Inferior parietal cortex (tissue), 1 donor: ENCODE measurements around the gene ERVV-1.
"Not testable (repeated sequence)": the region's sequence is repeated elsewhere in the genome, so short reads cannot be mapped to it uniquely, and the experiment has no call there.

ENCODE experiments used
- DNase-seq: peaks from one replicate; pipeline ENCODE4 v3.0.0-alpha.2; 2016; ENCODE audit errors: extremely low spot score

Gene ERVV-1

DNA sequence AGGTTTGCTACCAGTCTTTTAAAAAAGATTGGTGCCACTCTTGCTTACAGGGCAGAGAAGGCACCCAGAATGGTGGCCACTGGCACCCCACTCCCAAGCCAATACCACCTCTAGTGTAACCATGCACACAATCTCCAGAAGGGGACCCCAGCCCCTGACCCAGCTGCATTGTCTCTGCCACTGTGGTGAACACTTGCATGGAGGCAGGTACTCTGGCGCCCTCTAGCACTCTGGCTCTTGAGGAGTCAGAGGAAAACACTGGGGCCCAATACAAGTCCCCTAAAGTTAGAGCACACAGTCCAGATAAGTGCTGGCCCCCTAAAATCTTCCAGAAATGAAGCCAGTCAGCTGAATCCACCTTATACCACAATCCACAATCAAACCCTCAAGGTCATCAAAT lies 6.0 kb downstream of the ERVV-1 start:
- no peak for DNase-seq

DNA sequence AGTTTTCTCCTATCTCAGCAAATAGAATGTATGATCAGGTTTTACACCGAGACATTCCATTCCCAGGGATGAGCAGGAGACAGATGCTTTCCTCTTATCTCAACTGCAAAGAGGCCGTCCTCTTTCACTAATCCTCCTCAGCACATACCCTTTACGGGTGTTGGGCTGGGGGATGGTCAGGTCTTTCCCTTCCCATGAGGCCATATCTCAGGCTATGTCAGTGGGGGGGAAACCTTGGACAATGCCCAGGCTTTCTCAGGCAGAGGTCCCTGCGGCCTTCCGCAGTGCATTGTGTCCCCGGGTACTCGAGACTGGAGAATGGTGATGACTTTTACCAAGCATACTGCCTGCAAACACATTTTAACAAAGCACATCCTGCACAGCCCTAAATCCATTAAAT lies 14.6 kb downstream of the ERVV-1 start:
- DNase-seq, result not testable (repeated sequence)

DNA sequence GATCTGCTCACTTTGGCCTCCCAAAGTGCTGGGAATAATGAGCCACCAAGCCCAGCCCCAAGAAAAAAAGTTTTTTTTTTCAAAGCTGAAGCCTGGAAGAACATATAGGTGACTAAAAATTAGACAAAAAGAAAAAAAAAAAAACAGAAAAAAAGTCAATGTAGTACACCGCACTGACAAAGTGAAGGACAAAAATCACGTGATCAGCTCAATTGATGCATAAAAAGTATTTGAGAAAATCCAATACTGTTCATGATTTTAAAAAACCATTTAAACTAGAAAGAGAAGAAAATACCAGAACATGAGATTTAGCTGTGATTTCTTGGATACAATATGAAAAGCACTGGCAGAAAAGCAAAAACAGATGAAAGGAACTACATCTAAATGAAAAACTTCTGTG lies 20.3 kb downstream of the ERVV-1 start:
- no peak for DNase-seq

DNA sequence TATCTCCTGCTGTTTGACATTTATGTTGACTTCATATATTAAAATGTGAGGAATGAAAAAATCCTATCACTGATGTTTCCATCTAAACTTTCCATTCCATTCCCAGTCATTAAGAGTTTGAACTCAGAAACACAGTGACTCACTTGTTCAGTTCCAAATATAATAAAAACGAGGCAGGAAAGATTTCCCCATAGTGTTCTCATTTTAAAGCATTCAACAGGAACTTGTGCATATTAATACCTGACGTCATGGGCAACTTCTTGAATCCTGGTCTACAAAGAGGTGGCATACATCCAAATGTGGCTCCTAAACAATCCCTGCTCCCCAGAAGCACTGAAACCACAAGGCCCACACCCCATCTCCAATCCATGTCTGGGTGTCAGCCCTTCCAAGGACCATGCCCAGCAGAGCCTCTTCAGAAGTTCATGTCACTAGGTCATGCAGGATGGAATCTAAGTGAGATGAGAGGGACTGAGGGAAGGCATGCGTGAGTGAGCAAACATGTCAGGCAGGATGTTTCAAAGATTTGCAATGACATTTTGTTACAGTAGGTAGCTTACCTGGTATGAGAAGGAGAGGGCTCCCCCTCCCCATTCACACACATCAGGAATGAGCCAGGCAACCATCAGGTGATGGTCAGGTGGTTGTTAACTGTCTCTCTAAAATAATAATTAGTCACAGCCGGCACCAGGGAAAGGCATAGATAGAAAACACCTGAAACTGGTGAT lies 21.4 kb downstream of the ERVV-1 start:
- no peak for DNase-seq

DNA sequence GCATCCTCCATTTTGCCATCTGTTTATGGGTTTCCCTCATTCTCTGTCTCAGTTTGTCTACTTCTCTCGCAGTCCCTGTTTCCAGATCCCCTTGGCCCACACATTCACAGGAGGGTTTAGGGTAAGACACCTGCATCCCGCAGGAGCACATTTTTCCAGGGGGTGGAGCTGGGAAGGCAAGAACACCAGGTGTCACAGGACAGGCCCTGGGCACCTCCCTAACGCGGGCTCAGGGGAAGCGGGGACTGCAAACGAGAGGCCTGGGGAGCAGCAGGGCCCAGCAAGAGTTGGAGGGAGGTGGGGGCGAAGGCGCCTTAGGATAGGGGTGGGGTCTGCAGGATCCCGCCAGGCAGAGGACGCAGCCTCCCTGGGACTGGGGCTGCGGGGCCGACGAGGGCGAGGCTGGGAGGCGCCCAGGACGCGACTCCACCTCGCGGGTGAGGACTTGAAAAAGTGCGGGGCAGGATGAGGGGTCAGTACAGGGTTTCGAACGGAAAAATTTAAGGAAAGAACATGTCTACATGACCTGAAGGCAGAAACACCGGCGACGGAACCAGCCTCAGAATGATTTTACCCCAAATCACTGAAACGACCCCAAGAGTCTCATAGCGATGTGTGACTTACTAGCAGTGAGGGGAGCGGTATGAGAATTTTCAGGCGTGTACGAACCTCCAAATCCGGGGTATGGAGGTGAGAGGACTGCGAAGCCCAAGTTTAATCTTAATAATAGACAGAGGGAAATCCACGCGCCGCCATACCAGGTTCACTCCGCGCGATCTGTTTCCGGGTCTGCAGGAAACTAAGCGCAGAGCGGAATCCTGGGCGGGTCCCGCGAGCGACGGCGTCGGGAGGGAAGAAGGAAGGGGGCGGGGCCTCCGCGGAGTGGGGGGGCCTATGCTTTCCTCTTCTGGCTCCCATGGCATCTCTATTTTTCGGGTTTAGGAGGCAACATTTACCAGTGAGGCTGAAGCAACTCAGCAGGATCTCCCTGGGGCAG lies 23.7 kb downstream of the ERVV-1 start:
- peak; percentile 27 for DNase-seq

DNA sequence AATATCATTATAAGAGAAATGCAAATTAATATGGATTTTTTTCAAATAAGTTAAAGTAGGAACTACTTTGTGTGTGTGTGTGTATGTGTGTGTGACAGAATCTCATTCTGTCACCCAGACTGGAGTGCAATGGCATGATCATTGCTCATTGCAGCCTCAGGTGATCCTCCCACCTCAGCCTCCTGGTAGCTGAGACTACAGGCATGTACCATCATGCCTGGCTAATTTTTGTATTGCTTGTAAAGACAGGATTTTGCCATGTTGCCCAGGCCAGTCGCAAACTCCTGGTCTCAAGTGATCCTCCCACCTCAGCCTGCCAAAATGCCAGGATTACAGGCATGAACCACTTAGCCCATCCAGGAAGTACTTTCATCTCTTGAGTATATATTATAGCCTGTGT lies 27.6 kb downstream of the ERVV-1 start:
- no peak for DNase-seq

DNA sequence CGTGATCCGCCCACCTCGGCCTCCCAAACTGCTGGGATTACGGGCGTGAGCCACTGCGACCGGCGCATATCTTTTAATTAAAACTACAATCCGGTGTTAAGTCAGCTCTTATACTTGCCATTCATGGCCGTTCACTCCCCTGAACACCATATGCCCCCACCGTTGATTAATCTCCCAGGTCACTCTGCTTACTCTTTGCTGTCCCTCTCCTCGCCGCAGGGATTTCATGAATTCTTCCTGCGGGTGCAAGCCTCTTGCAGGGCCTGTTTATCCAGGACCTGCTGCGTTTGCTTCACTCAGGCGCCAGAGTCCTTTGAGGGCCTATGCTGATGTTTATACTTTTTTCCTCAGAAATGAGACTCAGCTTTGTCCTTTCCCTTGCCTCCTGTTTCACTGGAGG lies 31.8 kb downstream of the ERVV-1 start:
- DNase-seq, result no peak

DNA sequence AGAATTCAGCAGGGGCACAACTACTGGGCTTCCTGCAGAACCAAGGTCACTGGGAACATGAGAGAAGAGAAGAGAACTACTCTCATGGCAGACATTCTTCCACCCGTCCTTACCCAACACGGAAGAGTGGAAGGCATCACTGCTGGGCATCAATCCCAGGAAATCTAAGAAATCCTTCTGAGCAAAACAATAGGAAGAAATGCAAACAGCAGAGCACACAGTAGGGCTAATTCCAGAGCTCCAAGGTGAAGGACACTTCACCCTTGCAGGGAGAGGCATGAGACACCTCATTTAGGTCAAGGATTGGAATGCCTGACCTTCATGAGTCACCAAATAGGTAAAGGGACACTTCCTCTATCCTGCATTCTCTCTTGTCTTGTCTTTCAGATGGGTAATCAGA lies 33.7 kb downstream of the ERVV-1 start:
- DNase-seq, result no peak

DNA sequence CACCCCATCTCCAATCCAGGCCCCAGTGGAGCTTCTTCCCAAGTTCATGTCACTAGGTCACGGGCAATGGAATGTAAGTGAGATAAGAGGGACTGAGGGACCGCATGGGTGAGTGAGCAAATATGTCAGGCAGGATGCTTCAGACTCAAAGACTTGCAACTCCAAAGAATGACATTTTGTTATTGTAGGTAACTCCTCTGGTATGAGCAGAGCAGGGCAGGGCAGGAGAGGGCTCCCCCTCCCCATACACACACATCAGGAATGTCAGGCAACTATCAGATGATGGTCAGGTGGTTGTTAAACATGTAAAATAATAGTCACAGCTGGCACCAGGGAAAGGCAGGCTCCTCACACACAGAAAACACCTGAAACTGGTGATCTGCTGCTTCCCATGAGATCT lies 41.4 kb downstream of the ERVV-1 start:
- DNase-seq, result no peak

DNA sequence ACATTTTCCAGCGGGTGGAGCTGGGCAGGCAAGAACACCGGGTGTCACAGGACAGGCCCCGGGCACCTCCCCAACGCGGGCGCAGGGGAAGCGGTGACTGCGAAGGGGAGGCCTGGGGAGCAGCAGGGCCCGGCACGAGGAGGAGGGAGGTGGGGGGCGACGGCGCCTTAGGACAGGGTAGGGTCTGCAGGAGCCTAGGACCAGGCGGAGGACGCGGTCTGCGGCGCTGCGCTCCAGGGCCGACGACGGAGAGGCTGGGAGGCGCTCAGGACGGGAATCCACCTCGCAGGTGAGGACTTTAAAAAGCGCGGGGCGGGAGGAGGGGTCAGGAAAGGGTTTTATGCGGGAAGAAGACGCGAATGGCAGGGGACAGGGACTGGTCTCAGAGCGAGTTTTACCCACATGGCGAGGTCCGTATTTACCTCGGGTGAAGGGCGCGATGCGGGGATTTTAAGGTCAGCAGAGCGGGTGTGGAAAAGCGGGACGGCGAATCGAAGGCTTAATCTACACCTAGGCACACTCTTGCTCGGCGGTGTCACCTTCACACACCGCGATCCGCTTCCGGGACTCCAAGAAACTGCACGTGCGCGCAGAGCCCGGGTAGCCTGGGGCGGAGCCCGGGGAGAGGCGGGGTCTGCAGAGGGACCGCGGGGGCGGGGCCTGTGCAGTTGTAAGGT lies 44.3 kb downstream of the ERVV-1 start:
- DNase-seq, result no peak
